Measurements from ENCODE around the gene LRRIQ3.

The LRRIQ3 gene

DNA sequence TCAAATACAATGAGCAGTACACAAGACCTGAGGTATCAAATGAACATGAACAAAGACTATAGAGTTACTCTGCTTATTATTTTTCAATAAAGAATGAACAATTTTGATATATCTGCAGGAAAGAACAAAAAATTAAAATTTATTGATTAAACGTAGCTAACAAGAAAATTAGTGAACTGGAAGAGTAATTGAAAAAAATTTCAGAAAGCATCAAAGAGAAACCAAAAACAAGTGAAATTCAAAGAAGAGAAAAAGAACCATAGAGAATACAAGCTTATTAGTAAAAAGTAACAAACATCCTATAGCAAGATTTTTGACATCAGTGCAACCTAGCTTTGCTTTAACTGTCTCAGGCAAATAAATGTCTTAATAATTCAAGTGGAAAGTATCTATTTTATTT, 106.6 kb downstream of the LRRIQ3 start:
- no peak for DNase-seq

GRCh38 chr1:74083128-74083527, 114.8 kb downstream of the LRRIQ3 start:
- DNase-seq: no peak

- DNase-seq: no peak
Measured at GRCh38 chr1:74065081-74065480, 132.9 kb downstream of the LRRIQ3 start.

GRCh38 chr1:74057719-74058118, 140.3 kb downstream of the LRRIQ3 start:
- no peak for DNase-seq

GRCh38 chr1:74053407-74053806, 144.6 kb downstream of the LRRIQ3 start:
- no peak for DNase-seq

GRCh38 chr1:74050386-74050785, 147.6 kb downstream of the LRRIQ3 start:
- no peak for DNase-seq

GRCh38 chr1:74038042-74038441, 159.9 kb downstream of the LRRIQ3 start:
- no peak for DNase-seq

- no peak for DNase-seq
Measured at GRCh38 chr1:74012583-74012982, 185.4 kb downstream of the LRRIQ3 start.

- DNase-seq: no peak
Measured at GRCh38 chr1:74011736-74012135, 186.2 kb downstream of the LRRIQ3 start.

GRCh38 chr1:74010206-74010605, 187.8 kb downstream of the LRRIQ3 start:
- DNase-seq: no peak

DNA sequence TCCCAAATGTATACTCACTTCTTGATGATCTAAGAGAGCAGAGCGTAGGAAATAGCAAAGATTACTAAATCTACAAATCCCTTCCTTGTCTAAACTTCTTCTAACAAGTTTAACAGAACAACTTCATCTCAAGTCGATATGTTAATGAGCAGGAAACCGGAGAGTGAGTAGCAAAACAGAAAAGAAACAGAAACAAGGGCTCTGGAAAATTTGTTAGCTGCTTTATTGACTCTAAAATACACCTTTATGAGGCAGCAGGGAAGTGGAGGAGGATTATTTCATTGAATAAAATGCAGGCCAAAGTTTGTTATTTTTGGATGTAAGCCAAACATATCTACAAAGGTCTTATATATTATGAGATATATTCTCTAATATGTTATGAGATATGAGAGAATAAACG, 192.4 kb downstream of the LRRIQ3 start:
- no peak for DNase-seq

DNA sequence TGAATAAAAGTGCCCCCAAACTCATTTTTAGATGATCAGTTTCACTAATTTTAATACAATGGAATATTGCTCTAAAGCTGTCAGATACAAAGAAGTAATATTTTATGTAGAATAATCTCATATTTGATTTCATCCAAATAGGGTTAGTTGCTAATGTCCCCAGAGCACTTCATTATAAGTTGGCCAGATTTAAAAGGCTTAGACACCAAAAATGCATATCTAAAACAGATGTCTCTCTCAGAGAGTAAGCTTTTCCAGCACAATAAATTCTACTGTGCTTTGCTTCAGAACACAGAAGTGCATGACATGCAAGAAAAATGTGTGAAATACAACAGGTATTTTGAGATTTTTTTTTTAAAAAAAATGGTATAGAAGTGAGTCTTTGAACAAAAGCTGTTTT, 194.2 kb downstream of the LRRIQ3 start:
- DNase-seq: no peak

- peak; percentile 45 for DNase-seq
Measured at GRCh38 chr1:73998348-73998959, 199.5 kb downstream of the LRRIQ3 start.

- no peak for DNase-seq
Measured at GRCh38 chr1:73980324-73981040, 217.5 kb downstream of the LRRIQ3 start.

GRCh38 chr1:73979684-73980083, 218.3 kb downstream of the LRRIQ3 start:
- no peak for DNase-seq

DNA sequence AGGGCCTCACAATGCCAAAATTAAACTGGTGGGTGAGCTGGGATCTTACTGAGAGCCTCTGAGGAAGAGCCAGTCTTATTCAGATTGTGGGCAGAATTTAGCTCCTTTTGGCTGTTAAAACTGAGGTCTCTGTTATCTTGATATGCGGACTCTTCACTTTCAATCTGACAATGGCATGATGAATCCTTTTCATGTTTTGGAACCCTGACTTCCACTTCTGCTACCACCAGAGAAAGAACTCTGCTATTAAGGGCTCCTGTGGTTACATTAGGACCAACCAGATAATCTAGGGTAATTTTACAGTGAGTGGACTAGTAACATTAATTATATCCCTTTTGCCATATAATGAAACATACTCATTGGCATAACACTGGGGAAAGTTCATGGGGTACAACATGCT, 219.0 kb downstream of the LRRIQ3 start:
- DNase-seq: no peak

All from fibroblast of skin of abdomen (primary cell).